Measurements from ENCODE around the gene NT5C3A.
"Not testable (repeated sequence)": the region's sequence is repeated elsewhere in the genome, so short reads cannot be mapped to it uniquely, and the experiment has no call there.

NT5C3A gene

GRCh38 chr7:33062023-33062781, at the start of gene NT5C3A:
TSS of gene NT5C3A (minus strand) at chr7:33062776. CDS start at chr7:33062705, 71 bp downstream.
- DNase-seq (ENCODE audit: low spot score): peak; percentile 52

GRCh38 chr7:33111614-33112013, 49.0 kb upstream of the NT5C3A start:
- no peak for DNase-seq (ENCODE audit: low spot score)

GRCh38 chr7:33109758-33110238, 47.2 kb upstream of the NT5C3A start:
- no peak for DNase-seq (ENCODE audit: low spot score)

GRCh38 chr7:33109005-33109757, 46.6 kb upstream of the NT5C3A start, which contains the start of gene RP9:
TSS of gene RP9 (minus strand) at chr7:33109404. CDS start at chr7:33109372, 32 bp downstream.
- DNase-seq (ENCODE audit: low spot score): no peak

- no peak for DNase-seq (ENCODE audit: low spot score)
Measured at GRCh38 chr7:33108554-33109004, 46.0 kb upstream of the NT5C3A start.

GRCh38 chr7:33107136-33108066, 44.8 kb upstream of the NT5C3A start:
- DNase-seq (ENCODE audit: low spot score): no peak

GRCh38 chr7:33101906-33102305, 39.3 kb upstream of the NT5C3A start:
- no peak for DNase-seq (ENCODE audit: low spot score)

GRCh38 chr7:33100770-33101169, 38.2 kb upstream of the NT5C3A start:
- no peak for DNase-seq (ENCODE audit: low spot score)

- DNase-seq (ENCODE audit: low spot score): no peak
Measured at GRCh38 chr7:33099154-33099940, 36.8 kb upstream of the NT5C3A start.

GRCh38 chr7:33094745-33095275, 32.2 kb upstream of the NT5C3A start:
- DNase-seq (ENCODE audit: low spot score): not testable (repeated sequence)

GRCh38 chr7:33093266-33093665, 30.7 kb upstream of the NT5C3A start:
- no peak for DNase-seq (ENCODE audit: low spot score)

- DNase-seq (ENCODE audit: low spot score): no peak
Measured at GRCh38 chr7:33091641-33092191, 29.1 kb upstream of the NT5C3A start.

- DNase-seq (ENCODE audit: low spot score): no peak
Measured at GRCh38 chr7:33091111-33091531, 28.5 kb upstream of the NT5C3A start.

GRCh38 chr7:33089142-33089541, 26.6 kb upstream of the NT5C3A start:
- no peak for DNase-seq (ENCODE audit: low spot score)

GRCh38 chr7:33087858-33088257, 25.3 kb upstream of the NT5C3A start:
- DNase-seq (ENCODE audit: low spot score): no peak

- DNase-seq (ENCODE audit: low spot score): no peak
Measured at GRCh38 chr7:33087356-33087755, 24.8 kb upstream of the NT5C3A start.

GRCh38 chr7:33079763-33080690, 17.5 kb upstream of the NT5C3A start:
- no peak for DNase-seq (ENCODE audit: low spot score)

- DNase-seq (ENCODE audit: low spot score): no peak
Measured at GRCh38 chr7:33079096-33079495, 16.5 kb upstream of the NT5C3A start.

GRCh38 chr7:33076737-33077136, 14.2 kb upstream of the NT5C3A start:
- DNase-seq (ENCODE audit: low spot score): no peak

Measured in COLO829 (cell line).